Amygdala (tissue), 56 donors: ENCODE data around the gene GALNT9.
"Not testable (repeated sequence)": the region's sequence is repeated elsewhere in the genome, so short reads cannot be mapped to it uniquely, and the experiment has no call there.

ENCODE experiments used
- DNase-seq, 56 donors: peaks; one replicate each; lab custom pipeline; 2025; lab: John Stamatoyannopoulos, UW

The GALNT9 gene

DNA sequence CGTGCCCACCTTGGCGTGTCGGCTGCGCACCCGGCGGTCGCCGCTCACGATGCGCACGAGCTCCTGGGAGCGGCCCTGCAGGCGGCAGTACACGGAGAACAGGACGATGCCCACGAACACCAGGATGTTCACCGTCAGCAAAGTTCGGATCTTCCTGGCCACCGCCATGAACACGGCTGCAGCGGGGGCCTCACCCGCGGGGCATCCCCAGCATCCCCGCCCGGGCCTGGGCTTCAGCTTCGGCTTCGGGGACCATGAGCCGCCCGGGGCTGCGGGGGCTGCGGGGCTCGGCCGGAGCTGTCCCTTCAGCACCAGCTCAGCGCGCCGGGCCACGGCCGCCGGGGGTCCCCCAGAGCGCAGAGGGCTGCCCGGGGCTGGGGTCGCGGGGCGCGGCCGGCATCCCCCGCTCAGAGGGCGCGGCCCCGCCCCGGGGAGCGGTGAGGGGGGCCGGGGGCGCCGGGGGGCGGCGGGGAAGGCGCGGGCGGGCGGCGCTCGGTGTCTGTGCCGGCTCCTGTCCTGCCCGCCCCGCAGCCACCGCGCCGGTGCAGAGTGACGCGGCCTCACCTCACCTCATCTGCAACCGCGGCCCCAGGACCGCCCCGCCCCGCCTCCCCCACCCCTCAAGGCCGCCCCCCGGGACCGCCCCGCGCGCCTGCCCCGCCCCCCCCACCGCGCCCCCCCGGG lies at the start of gene GALNT9:
GALNT9 (minus strand) TSS at position 554 of the 684 bp plus-strand sequence; CDS start at position 168, 386 bp downstream.
- peak in 2 of 56 donors; percentile 12 to 40 for DNase-seq

DNA sequence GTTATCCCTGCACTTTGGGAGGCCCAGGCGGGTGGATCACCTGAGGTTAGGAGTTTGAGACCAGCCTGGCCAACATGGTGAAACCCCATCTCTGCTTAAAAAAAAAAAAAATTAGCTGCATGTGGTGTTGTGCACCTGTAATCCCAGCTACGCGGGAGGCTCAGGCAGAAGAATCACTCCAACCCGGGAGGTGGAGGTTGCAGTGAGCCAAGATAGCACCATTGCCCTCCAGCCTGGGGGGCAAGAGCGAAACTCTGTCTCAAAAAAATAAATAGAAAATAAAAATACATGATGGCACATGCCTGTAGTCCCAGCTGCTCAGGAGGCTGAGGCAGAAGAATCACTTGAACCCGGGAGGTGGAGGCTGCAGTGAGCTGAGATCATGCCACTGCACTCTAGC lies 49.7 kb upstream of the GALNT9 start:
- not testable (repeated sequence) for DNase-seq

DNA sequence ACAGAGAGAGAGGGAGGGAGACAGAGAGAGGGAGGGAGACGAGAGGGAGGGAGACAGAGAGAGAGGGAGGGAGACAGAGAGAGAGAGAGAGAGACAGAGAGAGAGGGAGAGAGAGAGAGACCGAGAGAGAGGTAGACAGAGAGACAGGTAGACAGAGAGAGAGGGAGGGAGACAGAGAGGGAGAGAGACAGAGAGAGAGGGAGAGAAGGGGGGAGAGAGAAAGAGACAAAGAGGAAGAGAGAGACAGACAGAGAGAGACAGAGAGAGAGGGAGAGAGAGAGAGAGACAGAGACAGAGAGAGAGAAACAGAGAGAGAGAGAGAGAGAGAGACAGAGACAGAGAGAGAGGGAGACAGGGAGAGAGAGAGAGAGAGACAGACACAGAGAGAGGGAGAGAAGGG lies 47.8 kb upstream of the GALNT9 start:
- DNase-seq, result no peak

DNA sequence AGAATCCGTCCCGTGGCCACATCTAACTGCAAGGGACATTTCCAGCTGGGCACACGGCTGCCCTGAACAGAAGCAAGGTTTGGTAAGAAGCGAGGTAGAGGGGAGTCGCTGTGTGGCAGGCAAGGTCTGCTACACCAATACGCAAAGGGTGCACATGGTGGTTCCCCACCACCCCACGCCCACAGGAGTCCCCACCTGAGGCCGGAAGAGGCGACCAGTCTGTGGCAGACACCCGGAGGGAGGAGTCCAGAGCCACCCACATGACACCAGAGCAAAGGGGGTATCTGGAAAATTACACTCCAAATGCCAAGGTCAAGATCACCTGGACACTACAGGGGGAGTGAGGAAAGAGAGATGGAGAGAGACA lies 47.1 kb upstream of the GALNT9 start:
- DNase-seq, result no peak

DNA sequence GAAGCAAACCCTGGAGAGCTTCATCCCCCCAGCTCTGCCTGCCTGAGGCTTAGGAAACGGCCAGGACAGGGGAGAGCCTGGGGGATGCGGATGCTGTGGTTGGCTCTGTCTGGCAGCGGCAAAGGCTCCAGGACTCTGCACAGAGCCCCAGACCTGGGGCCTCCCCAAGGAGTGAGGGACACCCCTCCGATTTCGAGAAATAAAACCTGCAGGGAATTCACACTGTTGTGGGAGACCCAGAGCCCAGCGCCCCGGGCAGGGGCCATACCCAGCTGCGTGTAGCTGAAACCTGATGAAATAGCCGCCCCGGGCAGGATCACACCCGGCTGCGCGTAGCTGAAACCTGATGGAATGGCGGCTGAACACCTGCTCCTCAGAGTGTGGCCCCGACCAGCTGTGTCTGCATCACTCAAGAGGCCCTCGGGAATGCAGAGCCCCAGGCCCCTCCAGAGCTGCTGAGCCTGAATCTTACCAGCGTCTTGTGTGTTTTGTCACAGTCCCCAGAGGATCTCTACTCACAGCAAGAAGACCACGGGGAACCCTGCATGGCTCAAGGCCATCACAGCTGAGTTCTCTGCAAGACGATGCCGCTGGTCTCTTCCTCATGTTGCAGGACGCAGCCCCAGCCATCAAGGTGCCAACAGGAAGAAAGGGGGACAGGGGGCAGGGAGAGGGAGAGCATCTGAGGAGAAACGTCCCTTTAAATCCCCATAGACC lies 46.5 kb upstream of the GALNT9 start:
- DNase-seq, result no peak

DNA sequence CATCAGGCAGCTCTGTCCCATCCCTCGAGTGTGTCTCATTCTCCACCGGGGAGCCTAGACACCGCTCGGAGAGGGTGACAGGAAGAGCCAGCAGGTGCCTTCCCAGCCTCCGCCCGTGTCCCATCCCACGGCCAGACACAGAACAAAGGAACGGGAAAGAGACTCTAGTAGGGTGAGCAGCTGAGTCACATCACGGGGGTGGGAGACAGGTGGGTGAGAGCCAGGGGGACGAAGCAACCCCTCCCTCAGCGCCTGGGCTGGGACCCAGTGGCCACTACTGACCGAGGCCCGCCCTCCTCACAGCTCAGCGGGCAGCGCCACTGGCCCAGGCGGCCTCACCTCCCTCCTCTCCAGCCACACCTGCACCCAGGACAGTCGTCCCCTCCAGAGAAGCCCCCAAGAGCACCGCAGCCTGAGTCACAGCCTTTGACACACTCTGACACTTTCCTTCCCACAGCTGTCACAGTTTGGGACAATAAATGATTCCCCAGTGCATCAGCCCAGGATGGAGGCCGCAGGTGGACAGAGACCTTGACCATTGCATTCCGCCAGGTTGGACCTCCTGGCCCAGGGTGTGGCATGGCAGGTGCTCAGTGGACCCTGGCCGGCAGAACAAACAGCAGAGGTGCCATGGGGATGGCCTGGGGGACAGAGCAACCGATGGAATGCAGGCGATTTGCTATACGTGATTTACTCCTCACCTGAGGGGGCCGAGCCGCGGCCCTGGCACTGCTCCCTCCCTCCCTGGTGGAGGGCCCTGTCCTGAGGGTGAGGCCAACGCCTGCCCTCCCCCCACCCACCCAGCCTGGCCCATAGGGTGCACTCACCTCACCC lies 45.4 kb upstream of the GALNT9 start:
- DNase-seq, result no peak

DNA sequence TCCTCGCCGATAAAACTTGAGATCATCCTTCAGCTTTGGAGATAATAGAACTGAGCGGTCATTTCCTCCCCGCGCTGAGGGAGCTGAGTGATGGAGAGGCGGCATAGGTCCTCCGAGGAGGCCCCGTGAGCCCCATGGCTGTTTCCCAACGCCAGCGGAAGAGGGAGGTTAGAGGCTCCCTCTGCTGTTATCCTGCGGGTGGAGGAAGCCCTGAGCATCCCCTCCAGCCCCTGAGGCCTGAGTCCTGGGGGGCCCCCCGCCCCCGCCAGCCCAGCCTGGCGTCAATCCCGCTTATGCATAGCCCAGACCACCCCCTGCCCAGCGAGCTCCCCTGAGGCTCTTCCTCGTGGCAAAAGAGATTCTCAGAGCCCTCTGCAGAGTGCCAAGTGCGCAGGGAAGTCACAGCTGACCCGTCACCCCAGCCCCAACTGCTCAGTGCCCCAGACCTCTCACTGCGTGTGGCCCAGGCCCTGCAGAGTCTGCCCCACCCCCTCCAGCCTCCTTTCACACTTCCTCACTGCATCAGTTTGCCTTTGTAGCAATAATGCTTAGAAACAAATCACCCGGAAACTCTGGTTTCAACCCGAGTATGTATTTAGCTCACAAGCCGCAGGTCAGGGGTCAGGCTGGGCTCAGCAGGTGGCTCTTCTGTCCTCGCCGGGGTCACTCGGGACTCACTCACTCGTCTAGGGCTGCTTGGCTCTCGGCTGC lies 44.7 kb upstream of the GALNT9 start:
- DNase-seq, result no peak

DNA sequence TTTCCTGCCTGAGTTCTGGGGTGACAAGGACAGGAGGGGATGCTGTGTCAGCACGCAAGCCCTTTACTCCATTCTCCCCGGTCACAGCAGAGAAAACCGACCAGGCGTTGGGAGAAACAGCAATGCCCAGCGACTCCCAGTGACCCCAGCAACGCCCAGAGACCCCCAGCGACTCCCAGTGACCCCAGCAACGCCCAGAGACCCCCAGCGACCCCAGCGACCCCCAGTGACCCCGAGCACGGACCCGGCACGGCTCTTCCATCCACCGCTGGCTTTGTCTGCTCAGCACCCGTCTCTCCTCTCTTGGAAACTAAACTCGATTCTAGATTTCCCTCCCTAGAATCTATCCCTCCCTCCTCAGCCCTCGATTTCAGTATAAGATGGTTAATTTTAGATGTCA lies 38.5 kb upstream of the GALNT9 start:
- no peak for DNase-seq

DNA sequence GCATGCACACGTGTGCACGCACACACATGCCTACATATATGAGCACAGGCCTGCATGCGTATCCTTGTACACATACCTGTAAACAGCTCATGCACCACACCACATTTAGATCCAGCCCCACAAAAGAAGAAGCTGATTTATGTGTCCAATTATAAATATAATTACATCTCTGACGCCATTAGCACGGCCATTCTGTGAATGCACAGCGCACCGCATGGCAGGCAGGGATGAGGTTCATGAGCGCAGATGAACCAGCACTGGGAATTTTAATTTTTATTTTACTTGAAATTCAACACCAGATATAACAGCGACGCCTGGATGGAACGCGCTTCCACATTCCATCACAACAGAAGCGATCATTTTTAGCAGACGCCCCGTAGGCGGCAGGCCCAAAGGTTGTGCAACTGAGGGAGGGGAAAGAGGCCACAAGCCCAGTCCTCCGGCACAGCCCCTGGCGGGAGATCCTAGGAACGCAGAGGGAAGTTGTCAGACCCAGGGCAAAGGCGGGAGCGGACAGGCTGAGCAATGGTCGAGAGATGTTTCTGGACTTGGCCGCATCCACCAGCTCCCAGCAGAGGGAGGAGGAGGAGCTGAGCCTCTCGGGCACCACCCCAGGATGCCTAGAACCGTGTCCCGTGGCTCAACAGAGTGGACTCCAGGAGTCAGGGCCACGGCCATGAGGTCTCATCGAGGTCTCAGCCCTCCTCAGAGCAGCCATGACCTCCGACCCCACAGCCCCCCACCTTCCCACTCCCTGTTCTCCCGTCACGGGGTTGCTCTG lies 37.9 kb upstream of the GALNT9 start:
- DNase-seq, result no peak

DNA sequence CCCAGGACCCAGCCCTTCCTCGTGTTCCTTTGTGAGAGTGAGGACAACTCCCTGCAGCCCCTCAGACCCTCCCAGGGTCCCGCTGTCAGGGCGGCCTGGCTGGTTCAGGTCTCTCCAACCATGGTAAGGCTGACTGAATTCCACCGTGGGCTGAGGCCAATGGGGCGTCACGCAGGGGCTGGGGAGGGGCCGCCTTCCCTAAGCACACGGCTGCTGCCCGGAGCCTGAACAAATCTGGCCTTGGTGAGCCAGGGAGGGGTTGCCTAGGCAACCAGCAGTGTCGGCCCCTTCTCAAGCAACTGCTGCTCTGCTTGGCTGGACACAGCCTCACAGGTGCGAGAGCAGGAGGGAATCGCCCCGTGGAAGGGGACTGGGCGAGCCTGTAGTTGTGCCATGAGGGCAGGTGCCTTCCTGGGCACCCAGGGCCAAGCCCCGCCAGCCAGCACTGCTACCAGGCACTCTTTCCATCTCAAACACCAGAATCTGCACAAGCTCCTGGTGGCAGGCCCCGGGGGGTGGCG lies 37.0 kb upstream of the GALNT9 start:
- no peak for DNase-seq

DNA sequence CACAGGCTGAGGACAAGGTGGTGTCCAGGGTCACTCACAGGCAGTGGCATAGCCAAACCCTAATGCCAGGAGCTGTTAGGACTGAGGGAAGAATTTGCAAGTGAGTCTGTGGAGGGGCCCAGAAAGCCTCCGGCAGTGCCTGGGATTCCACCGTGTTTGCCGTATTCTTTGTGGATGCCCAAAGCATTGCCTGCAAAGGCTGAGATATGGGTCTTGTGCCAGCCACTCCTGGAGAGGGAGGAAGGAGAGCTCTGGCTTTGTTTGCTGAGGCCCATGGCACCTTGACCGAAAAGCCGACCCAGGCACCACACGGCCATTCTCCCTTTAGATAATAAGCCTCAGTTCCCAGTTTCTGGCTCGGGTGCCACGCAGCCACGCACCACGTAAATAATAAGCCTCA lies 35.8 kb upstream of the GALNT9 start:
- no peak for DNase-seq

DNA sequence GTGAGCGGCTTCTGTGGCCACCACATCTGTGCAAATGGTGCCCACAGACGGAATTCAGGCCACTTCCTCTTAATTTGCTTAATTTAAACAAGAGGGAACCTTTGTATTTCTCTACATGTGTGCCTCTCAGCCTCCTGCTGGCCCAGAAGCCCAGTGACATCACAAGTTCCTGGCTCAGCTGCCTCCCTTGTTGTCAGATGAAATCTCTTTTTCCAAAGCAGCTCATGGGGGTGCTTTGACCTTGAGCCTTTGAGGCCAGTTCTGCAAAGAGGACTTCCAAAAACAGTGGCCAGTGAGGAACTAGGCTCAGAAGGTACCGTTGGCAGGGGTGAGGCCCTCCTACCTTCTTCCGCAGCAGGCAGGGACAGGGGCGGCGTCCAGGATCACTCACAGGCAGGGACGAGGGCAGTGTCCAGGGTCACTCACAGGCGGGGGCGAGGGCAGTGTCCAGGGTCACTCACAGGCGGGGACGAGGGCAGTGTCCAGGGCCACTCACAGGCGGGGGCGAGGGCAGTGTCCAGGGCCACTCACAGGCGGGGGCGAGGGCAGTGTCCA lies 35.0 kb upstream of the GALNT9 start:
- DNase-seq, result no peak

DNA sequence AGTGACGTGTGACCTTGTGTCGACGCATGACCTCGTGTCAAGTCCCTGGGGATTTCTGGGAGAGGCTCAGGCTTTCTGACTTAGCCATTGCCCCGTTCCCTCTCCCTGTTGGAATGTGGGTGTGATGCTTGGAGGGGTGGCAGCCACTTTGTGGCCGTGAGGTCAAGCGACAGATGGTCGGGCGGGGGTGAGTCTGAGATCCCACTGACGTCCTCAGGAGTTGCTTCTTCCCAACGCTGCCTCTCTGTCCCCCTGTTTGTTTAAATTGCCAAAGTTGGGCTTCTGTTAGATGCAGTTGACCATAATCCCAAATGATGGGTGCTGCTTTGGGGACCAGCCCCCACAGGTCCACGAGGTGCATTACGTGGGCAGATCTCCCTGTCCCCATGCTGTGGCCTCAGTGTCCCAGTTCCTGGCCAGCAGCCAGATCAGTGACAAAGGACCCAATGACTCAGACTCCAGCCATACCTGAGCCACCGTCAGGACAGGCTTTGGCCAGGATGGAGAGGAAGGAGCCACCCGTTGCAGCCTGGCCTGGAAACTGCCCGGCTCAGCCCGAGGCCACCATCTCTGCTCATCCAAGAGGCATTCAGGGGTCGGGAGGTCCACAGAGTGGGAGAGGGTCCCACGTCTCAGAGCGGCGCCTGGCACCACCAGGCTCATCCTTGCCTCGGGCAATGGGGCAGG lies 34.4 kb upstream of the GALNT9 start:
- no peak for DNase-seq

DNA sequence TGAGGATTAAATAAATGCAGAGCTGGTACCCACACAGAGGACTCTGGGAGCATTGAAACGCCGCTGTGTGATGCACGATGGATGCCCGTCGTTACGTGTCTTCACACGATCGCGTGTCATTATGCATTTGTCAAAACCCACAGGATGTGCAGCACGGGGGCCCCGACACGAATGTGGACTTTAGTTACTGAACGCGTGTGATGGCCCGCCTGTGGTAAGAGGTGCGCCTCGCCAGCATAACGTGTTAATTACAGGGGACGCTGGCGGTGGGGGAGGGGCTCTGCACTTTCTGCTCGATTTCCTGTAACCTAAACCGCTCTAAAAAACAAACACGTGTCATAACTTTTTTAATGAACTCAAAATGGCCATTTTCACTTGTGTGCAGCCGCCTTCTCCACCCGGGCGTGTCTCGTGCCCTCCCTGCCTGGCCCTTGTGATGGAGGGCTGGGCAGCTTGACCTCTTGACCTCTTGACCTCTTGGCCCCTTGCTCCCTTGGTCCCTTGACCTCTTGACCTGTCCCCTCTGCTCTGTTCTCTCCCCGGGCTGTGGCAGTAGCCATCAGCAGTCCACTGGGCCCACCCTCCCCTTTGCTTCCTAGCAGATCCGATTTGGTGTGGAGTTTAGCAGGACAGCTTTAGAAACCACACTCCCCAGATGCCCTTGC lies 33.7 kb upstream of the GALNT9 start:
- DNase-seq, result no peak

DNA sequence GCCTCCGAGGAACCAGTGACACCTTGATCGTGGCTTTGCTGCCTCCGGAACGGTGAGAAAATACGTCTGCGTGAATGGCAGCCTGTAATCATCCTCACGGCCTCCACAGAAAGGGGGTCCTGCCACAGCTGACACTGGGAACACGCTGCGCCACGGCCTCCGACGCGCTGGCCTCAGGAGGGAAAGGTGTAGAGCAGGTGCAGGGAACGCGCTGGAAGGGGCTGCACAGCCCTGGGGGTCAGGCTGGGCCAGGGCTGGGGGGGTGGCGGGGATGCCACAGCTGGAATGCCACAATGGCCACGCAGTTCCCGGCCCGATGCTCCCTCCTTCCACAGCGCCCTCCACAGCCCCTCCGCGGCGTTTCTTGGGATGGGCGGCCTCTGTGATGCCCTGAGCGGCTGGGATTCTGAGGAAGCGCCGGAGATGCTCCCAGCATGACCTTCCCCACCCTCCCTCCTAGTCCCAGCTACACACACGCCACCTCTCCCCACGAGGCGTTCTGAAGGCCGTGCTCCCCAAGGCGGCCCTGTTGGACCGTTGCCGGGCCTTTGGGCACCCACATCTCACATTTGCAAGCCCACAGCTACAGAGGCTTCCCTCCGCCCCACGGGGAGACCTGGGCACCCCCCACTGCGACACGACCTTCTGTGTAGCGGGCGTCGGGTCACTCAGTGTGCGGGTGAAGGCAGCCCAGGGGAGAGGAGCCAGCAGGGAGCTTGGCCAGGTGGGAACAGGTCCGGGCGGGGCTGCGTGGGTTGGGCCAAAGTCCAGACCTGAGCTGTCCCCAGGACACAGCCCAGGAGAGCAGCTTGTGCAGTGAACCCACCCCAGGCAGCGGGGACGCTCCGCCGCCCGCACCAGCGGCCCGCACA lies 31.8 kb upstream of the GALNT9 start:
- no peak for DNase-seq

DNA sequence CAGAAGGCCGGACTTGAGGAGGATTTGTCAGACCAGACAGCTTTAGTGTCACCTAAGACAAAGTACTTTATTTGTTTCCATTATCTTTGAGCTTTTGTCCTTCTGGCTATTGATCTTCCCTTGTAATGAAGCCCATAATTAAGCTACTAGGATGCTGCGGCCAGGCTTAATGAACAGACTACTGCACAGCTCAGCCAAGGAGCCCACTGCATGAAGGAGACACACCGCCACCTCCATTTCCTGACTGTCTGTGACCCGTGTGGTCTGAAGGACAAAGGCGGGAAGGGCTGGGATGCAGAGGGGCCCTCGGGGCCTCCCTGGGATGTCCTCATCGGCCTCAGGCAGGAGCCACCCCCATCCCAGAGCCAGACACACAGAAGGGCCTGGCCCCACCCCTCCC lies 31.0 kb upstream of the GALNT9 start:
- no peak for DNase-seq

DNA sequence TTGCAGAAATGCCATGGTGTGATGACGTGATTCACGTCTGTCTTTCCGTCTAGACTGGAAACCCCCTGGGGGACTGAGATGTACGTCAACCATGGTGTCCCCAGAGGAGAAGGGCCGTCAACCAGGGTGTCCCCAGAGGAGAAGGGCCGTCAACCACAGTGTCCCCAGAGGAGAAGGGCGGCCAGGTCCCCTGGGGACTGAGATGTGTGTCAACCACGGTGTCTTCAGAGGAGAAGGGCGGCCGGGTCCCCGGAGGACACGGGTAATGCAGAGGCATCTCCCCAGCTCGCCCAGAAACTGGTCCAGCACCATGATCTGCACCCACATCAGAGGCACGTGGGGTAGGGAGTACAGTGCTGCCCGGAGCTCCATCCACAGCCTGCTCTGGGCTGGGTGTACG lies 30.6 kb upstream of the GALNT9 start:
- no peak for DNase-seq
